Left renal cortex interstitium (tissue), 4 donors: Measurements from ENCODE around the gene MCEE. TPM values are rescaled to one million over a fixed set of nuclear protein-coding genes. Genes with fewer than 3 reads are reported as not detected.
"Not testable (repeated sequence)": the region's sequence is repeated elsewhere in the genome, so short reads cannot be mapped to it uniquely, and the experiment has no call there.

Source experiments
- DNase-seq, 4 donors: peaks; one replicate each; pipeline ENCODE4 v3.0.0-alpha.2; 2013; ENCODE audit warnings: low read depth in 4 of 4, low spot score in 2 of 4, missing footprints in 1 of 4
- polyA plus RNA-seq, 4 donors: library from polyadenylated mRNA; unstranded; fragments of 120-200 nt; gene quantifications; one replicate each; pipeline ENCODE4 v1.2.1, GENCODE V29; 2013; ENCODE audit not compliant: insufficient read length in 4 of 4

Gene MCEE
- polyA plus RNA-seq, 4 donors = 16.9 to 27.8 (median 23.1) TPM

- peak in 3 of 4 donors; percentile 1 to 52 (median 19) for DNase-seq
Measured at GRCh38 chr2:71129114-71129901, 721 bp downstream of the MCEE start.

- no peak for DNase-seq
Measured at GRCh38 chr2:71126957-71127356, 3.1 kb downstream of the MCEE start.

GRCh38 chr2:71125506-71126294 is 4.3 kb downstream of the MCEE start:
- DNase-seq = no peak

- DNase-seq = no peak
Measured at GRCh38 chr2:71122387-71123298, 7.4 kb downstream of the MCEE start.

- DNase-seq = no peak
Measured at GRCh38 chr2:71121479-71121878, 8.6 kb downstream of the MCEE start.

GRCh38 chr2:71120195-71120594 is 9.8 kb downstream of the MCEE start:
- no peak for DNase-seq

- DNase-seq = no peak
Measured at GRCh38 chr2:71117063-71117462, 13.0 kb downstream of the MCEE start.

GRCh38 chr2:71113843-71114242 is 16.2 kb downstream of the MCEE start:
- DNase-seq = no peak

- no peak for DNase-seq
Measured at GRCh38 chr2:71108091-71108490, 21.9 kb downstream of the MCEE start.

GRCh38 chr2:71106463-71106862 is 23.6 kb downstream of the MCEE start:
- not testable (repeated sequence) for DNase-seq

GRCh38 chr2:71103809-71104208 is 26.2 kb downstream of the MCEE start:
- DNase-seq = no peak

- DNase-seq = no peak
Measured at GRCh38 chr2:71102981-71103681, 26.9 kb downstream of the MCEE start.

- DNase-seq = no peak
Measured at GRCh38 chr2:71101656-71102055, 28.4 kb downstream of the MCEE start.

GRCh38 chr2:71100195-71100964 is 29.6 kb downstream of the MCEE start:
- peak in 1 of 4 donors; percentile 2 for DNase-seq

- not testable (repeated sequence) for DNase-seq
Measured at GRCh38 chr2:71092491-71093260, 37.4 kb downstream of the MCEE start.

GRCh38 chr2:71091808-71092207 is 38.2 kb downstream of the MCEE start:
- not testable (repeated sequence) for DNase-seq

- not testable (repeated sequence) for DNase-seq
Measured at GRCh38 chr2:71089475-71089874, 40.6 kb downstream of the MCEE start.

GRCh38 chr2:71085325-71086003 is 44.6 kb downstream of the MCEE start:
- DNase-seq = not testable (repeated sequence)
